HUES6 (cell line): ENCODE results near the gene OR10G3.
A peak's percentile ranks its signal among the peaks of the same experiment; 100 is the strongest.
"Not testable (repeated sequence)": the region's sequence is repeated elsewhere in the genome, so short reads cannot be mapped to it uniquely, and the experiment has no call there.

Experiments used
- H3K27ac ChIP-seq: 2 replicates; pipeline ENCODE4 v1.7.0; 2013; ENCODE audit warnings: low read depth, mild to moderate bottlenecking, low read length, inconsistent platforms
- H3K27me3 ChIP-seq: 2 replicates; pipeline ENCODE4 v1.6.1; 2013; ENCODE audit warnings: low read length; ENCODE audit not compliant: control insufficient read depth, insufficient read depth
- H3K36me3 ChIP-seq: 2 replicates; pipeline ENCODE4 v1.6.1; 2013; ENCODE audit warnings: low read length; ENCODE audit not compliant: control insufficient read depth, insufficient read depth
- H3K4me1 ChIP-seq: 2 replicates; pipeline ENCODE4 v1.6.1; 2013; ENCODE audit warnings: low read length; ENCODE audit not compliant: control insufficient read depth, insufficient read depth
- H3K4me3 ChIP-seq: 2 replicates; pipeline ENCODE4 v1.5.1; 2013; ENCODE audit warnings: low read depth, low read length
- H3K9ac ChIP-seq: one replicate; pipeline ENCODE4 v1.6.1; 2013; ENCODE audit warnings: mild to moderate bottlenecking, low read length
- H3K9me3 ChIP-seq: 2 replicates; pipeline ENCODE4 v1.6.1; 2013; ENCODE audit warnings: low read depth, low read length; ENCODE audit not compliant: control insufficient read depth, insufficient read depth

The OR10G3 gene

GRCh38 chr14:21579976-21580375 is at the start of gene OR10G3:
TSS of gene OR10G3 (minus strand) at chr14:21580076. CDS start at chr14:21570744, 9,332 bp downstream.
- Histone ChIP-seq H3K36me3 (no peaks in the 10 kb centered on the region), H3K4me3 (no peak within 1 kb of the TSS), H3K27me3 (no peaks in the 10 kb centered on the region), H3K9ac (no peak within 1 kb of the TSS), H3K4me1 (no peaks in the 10 kb centered on the region), H3K27ac (no peak within 1 kb of the TSS), H3K9me3 (no peaks in the 10 kb centered on the region)

GRCh38 chr14:21626491-21627230 is 46.8 kb upstream of the OR10G3 start:
- Histone ChIP-seq H3K9me3 (no peaks in the 10 kb centered on the region), H3K9ac (no peak overlapping the region), H3K4me3 (no peak overlapping the region), H3K36me3 (no peaks in the 10 kb centered on the region), H3K27me3 (no peaks in the 10 kb centered on the region), H3K27ac (no peak overlapping the region), H3K4me1 (no peaks in the 10 kb centered on the region)

GRCh38 chr14:21617614-21618013 is 37.7 kb upstream of the OR10G3 start:
- H3K27ac ChIP-seq: no peak overlapping the region
- H3K4me1 ChIP-seq: peaks cover 19% of the 10 kb centered on the region
- H3K4me3 ChIP-seq: no peak overlapping the region
- no peaks in the 10 kb centered on the region for H3K27me3 ChIP-seq
- H3K9me3 ChIP-seq: no peaks in the 10 kb centered on the region
- H3K9ac ChIP-seq: no peak overlapping the region
- H3K36me3 ChIP-seq: no peaks in the 10 kb centered on the region

- H3K27me3 ChIP-seq: no peaks in the 10 kb centered on the region
Measured at GRCh38 chr14:21614240-21614639, 34.4 kb upstream of the OR10G3 start.

GRCh38 chr14:21612324-21612723 is 32.4 kb upstream of the OR10G3 start:
- no peak overlapping the region for H3K27ac ChIP-seq
- H3K4me3 ChIP-seq: no peak overlapping the region
- H3K9ac ChIP-seq: no peak overlapping the region
- no peaks in the 10 kb centered on the region for H3K36me3 ChIP-seq
- no peaks in the 10 kb centered on the region for H3K27me3 ChIP-seq
- H3K9me3 ChIP-seq: no peaks in the 10 kb centered on the region
- peaks cover 8% of the 10 kb centered on the region for H3K4me1 ChIP-seq

More at GRCh38 chr14:21614240-21614639, 34.4 kb upstream of the OR10G3 start:
- Histone ChIP-seq H3K36me3 (no peaks in the 10 kb centered on the region), H3K9me3 (no peaks in the 10 kb centered on the region), H3K9ac (no peak overlapping the region), H3K4me3 (no peak overlapping the region), H3K27ac (no peak overlapping the region), H3K4me1 (peaks cover 19% of the 10 kb centered on the region)

GRCh38 chr14:21602181-21602580 is 22.3 kb upstream of the OR10G3 start:
- H3K4me3 ChIP-seq, H3K27ac ChIP-seq, H3K4me1 ChIP-seq, H3K27me3 ChIP-seq, H3K9me3 ChIP-seq, H3K9ac ChIP-seq, H3K36me3 ChIP-seq: not testable (repeated sequence)

- no peaks in the 10 kb centered on the region for H3K36me3 ChIP-seq
- H3K4me3 ChIP-seq: no peak overlapping the region
- no peaks in the 10 kb centered on the region for H3K27me3 ChIP-seq
- peaks cover 17% of the 10 kb centered on the region for H3K9me3 ChIP-seq
- no peak overlapping the region for H3K27ac ChIP-seq
- no peak overlapping the region for H3K9ac ChIP-seq
- no peaks in the 10 kb centered on the region for H3K4me1 ChIP-seq
Measured at GRCh38 chr14:21589317-21589716, 9.4 kb upstream of the OR10G3 start.

- H3K36me3 ChIP-seq: no peaks in the 10 kb centered on the region
- H3K9ac ChIP-seq: no peak overlapping the region
- H3K9me3 ChIP-seq: no peaks in the 10 kb centered on the region; the same call in 1 of the 2 replicates
- no peak overlapping the region for H3K4me3 ChIP-seq
- no peak overlapping the region for H3K27ac ChIP-seq
- no peaks in the 10 kb centered on the region for H3K27me3 ChIP-seq
- H3K4me1 ChIP-seq: no peaks in the 10 kb centered on the region
Measured at GRCh38 chr14:21575661-21576060, 4.2 kb downstream of the OR10G3 start.

- H3K36me3 ChIP-seq: no peaks in the 10 kb centered on the region
- no peaks in the 10 kb centered on the region; the same call in 1 of the 2 replicates for H3K9me3 ChIP-seq
- no peak overlapping the region for H3K9ac ChIP-seq
- no peaks in the 10 kb centered on the region for H3K4me1 ChIP-seq
- H3K27ac ChIP-seq: no peak overlapping the region
- no peak overlapping the region for H3K4me3 ChIP-seq
- H3K27me3 ChIP-seq: no peaks in the 10 kb centered on the region
Measured at GRCh38 chr14:21572604-21573003, 7.3 kb downstream of the OR10G3 start.

- H3K4me3 ChIP-seq: no peak overlapping the region
- no peaks in the 10 kb centered on the region for H3K9me3 ChIP-seq
- H3K27me3 ChIP-seq: no peaks in the 10 kb centered on the region
- 0 out of 2 replicates have a peak overlapping the region, but pooled peaks have one; percentile 49 for H3K27ac ChIP-seq
- H3K36me3 ChIP-seq: no peaks in the 10 kb centered on the region
- H3K4me1 ChIP-seq: peaks cover 18% of the 10 kb centered on the region
- peak overlapping the region; percentile 8 for H3K9ac ChIP-seq
Measured at GRCh38 chr14:21558703-21559170, 21.1 kb downstream of the OR10G3 start.

- Histone ChIP-seq H3K27me3 (no peaks in the 10 kb centered on the region), H3K36me3 (no peaks in the 10 kb centered on the region), H3K9me3 (no peaks in the 10 kb centered on the region), H3K4me1 (peaks cover 27% of the 10 kb centered on the region), H3K27ac (peak overlapping the region; percentile 91), H3K9ac (peak overlapping the region; percentile 61), H3K4me3 (peak overlapping the region; percentile 14)
Measured at GRCh38 chr14:21557084-21557901, 22.6 kb downstream of the OR10G3 start.
